GM12878 (cell line): ENCODE measurements around the gene SIKE1. TPM values are rescaled to one million over a fixed set of nuclear protein-coding genes. Genes with fewer than 3 reads are reported as not detected.

Experiments used
- BHLHE40 ChIP-seq, 2 experiments: fragments of 450-650 bp in 1 of 2; IDR thresholded peaks; 2 replicates each; pipeline ENCODE4 v1.6.1; 2011 to 2017; ENCODE audit warnings: low read depth in 2 of 2, borderline replicate concordance in 1 of 2, improper control_type of control experiment in 1 of 2, low read length in 1 of 2, mild to moderate bottlenecking in 1 of 2
- BMI1 ChIP-seq: fragments of 450-650 bp; IDR thresholded peaks from 2 replicates; pipeline ENCODE4 v1.6.1; 2016; ENCODE audit warnings: mild to moderate bottlenecking, moderate library complexity, borderline replicate concordance
- CHD1 ChIP-seq: IDR thresholded peaks from 2 replicates; pipeline ENCODE4 v1.6.1; 2012; ENCODE audit warnings: low read depth, low read length, improper control_type of control experiment
- CREM ChIP-seq: IDR thresholded peaks from 2 replicates; pipeline ENCODE4 v1.6.1; 2014; ENCODE audit warnings: antibody characterized with exemption, low read depth
- EED ChIP-seq: sonication (generic); IDR thresholded peaks from 2 replicates; pipeline ENCODE4 v1.6.1; 2016; ENCODE audit warnings: antibody characterized with exemption, low read depth
- FOXK2 ChIP-seq: fragments of 450-650 bp; IDR thresholded peaks from 2 replicates; pipeline ENCODE4 v1.6.1; 2017; ENCODE audit warnings: mild to moderate bottlenecking, moderate library complexity
- GATAD2B ChIP-seq: fragments of 450-650 bp; conservative IDR thresholded peaks from 2 replicates; pipeline ENCODE4 v1.6.1; 2017; ENCODE audit warnings: low read depth, mild to moderate bottlenecking, moderate library complexity
- HCFC1 ChIP-seq: fragments of 150-350 bp; IDR thresholded peaks from 2 replicates; pipeline ENCODE4 v1.6.1; 2014; ENCODE audit warnings: low read length
- JUNB ChIP-seq: IDR thresholded peaks from 2 replicates; pipeline ENCODE4 v1.6.1; 2016; ENCODE audit warnings: antibody characterized with exemption, mild to moderate bottlenecking
- LARP7 ChIP-seq: fragments of 450-650 bp; IDR thresholded peaks from 2 replicates; pipeline ENCODE4 v1.6.1; 2017; ENCODE audit warnings: mild to moderate bottlenecking
- MXI1 ChIP-seq: fragments of 150-350 bp; IDR thresholded peaks from 2 replicates; pipeline ENCODE4 v1.6.1; 2011; ENCODE audit warnings: low read depth, mild to moderate bottlenecking, inconsistent platforms, low read length, improper control_type of control experiment
- NFIC ChIP-seq: IDR thresholded peaks from 2 replicates; pipeline ENCODE4 v1.6.1; 2012; ENCODE audit warnings: low read depth, mild to moderate bottlenecking, inconsistent platforms, low read length, moderate library complexity
- NRF1 ChIP-seq: conservative IDR thresholded peaks from 2 replicates; pipeline ENCODE4 v1.6.1; 2011; ENCODE audit warnings: mild to moderate bottlenecking, low read depth, low read length, improper control_type of control experiment
- PML ChIP-seq: IDR thresholded peaks from 2 replicates; pipeline ENCODE4 v1.6.1; 2012; ENCODE audit warnings: low read length, inconsistent platforms
- SMARCA5 ChIP-seq: fragments of 450-650 bp; IDR thresholded peaks from 2 replicates; pipeline ENCODE4 v1.6.1; 2017; ENCODE audit warnings: mild to moderate bottlenecking
- SMC3 ChIP-seq: IDR thresholded peaks from 2 replicates; pipeline ENCODE4 v1.6.1; 2011; ENCODE audit warnings: low read length, improper control_type of control experiment, borderline replicate concordance
- SP1 ChIP-seq: IDR thresholded peaks from one replicate; pipeline ENCODE4 v1.6.1; 2011; ENCODE audit warnings: low read depth, low read length
- STAT1 ChIP-seq: fragments of 450-650 bp; conservative IDR thresholded peaks from 2 replicates; pipeline ENCODE4 v1.6.1; 2014; ENCODE audit warnings: antibody characterized with exemption, mild to moderate bottlenecking
- SUPT20H ChIP-seq: IDR thresholded peaks from 2 replicates; pipeline ENCODE4 v1.6.1; 2011; ENCODE audit warnings: low read depth, mild to moderate bottlenecking, low read length, moderate library complexity, borderline replicate concordance; ENCODE audit not compliant: control insufficient read depth
- ZNF24 ChIP-seq: fragments of 450-650 bp; IDR thresholded peaks from 2 replicates; pipeline ENCODE4 v1.6.1; 2017; ENCODE audit warnings: antibody characterized with exemption, mild to moderate bottlenecking
- ZNF622 ChIP-seq: fragments of 450-650 bp; IDR thresholded peaks from 2 replicates; pipeline ENCODE4 v1.6.1; 2017; ENCODE audit warnings: mild to moderate bottlenecking, inconsistent platforms
- ZSCAN29 ChIP-seq: fragments of 450-650 bp; IDR thresholded peaks from 2 replicates; pipeline ENCODE4 v1.6.1; 2017; ENCODE audit warnings: mild to moderate bottlenecking, moderate library complexity
- polyA plus RNA-seq, 11 experiments: library from polyadenylated mRNA; depleted of rRNA in 4 of 11; unstranded in 6 of 11; stranded (reverse) in 5 of 11; fragments of >200 nt; fragmentation: Nextera tagmentation in 4 of 11; fragmentation: Illumina TruSeq in 1 of 11; extraction: Ambion mirVana in 4 of 11; extraction: Trizol in 1 of 11; gene quantifications; 1 replicate in 1 of 11; 2 replicates in 10 of 11; pipeline versions ENCODE4 v1.2.1 to v1.2.3, GENCODE V29; 2011 to 2016; ENCODE audit warnings: inconsistent platforms in 2 of 11, missing spikeins in 2 of 11, low read depth in 1 of 11
- total RNA-seq, 4 experiments: library from RNA; depleted of rRNA in 3 of 4; stranded (reverse); fragments of >200 nt in 3 of 4; fragmentation: Illumina TruSeq in 1 of 4; extraction: Trizol in 1 of 4; gene quantifications; 2 replicates each; pipeline versions ENCODE4 v1.2.1 to v1.2.3, GENCODE V29; 2013 to 2021
- TF ChIP-seq, protein P1 (sequence below): IDR thresholded peaks from 2 replicates; pipeline ENCODE4 v1.6.1; 2011; ENCODE audit warnings: borderline replicate concordance, low read depth, mild to moderate bottlenecking, moderate library complexity, low read length; ENCODE audit not compliant: insufficient read depth, poor library complexity, severe bottlenecking
- TF ChIP-seq, protein P2 (sequence below), 3 experiments: IDR thresholded peaks in 2 of 3; conservative IDR thresholded peaks in 1 of 3; 2 replicates each; pipeline ENCODE4 v1.5.1; 2011; ENCODE audit warnings: low read depth in 3 of 3, low read length in 3 of 3, mild to moderate bottlenecking in 3 of 3, control low read depth in 2 of 3, moderate library complexity in 2 of 3, inconsistent platforms in 1 of 3, mixed read lengths in 1 of 3; ENCODE audit not compliant: control insufficient read depth in 2 of 3, insufficient read depth in 1 of 3; ENCODE audit errors: extremely low read depth in 1 of 3
- TF ChIP-seq, protein P3 (sequence below): IDR thresholded peaks from 2 replicates; pipeline ENCODE4 v1.6.1; 2011; ENCODE audit warnings: low read depth, mild to moderate bottlenecking, low read length, moderate library complexity, borderline replicate concordance; ENCODE audit errors: extremely low read depth
- TF ChIP-seq, protein P4 (sequence below): fragments of 450-650 bp; IDR thresholded peaks from 2 replicates; pipeline ENCODE4 v1.6.1; 2018; ENCODE audit warnings: borderline replicate concordance, mild to moderate bottlenecking; ENCODE audit not compliant: partially characterized antibody

The SIKE1 gene
- total and polyA plus RNA-seq, 10 of the 15 experiments (the other 5 are each of a cell fraction or from before 2014, with no cell fraction given) = 10.4 to 67.0 (median 45.5) TPM

DNA sequence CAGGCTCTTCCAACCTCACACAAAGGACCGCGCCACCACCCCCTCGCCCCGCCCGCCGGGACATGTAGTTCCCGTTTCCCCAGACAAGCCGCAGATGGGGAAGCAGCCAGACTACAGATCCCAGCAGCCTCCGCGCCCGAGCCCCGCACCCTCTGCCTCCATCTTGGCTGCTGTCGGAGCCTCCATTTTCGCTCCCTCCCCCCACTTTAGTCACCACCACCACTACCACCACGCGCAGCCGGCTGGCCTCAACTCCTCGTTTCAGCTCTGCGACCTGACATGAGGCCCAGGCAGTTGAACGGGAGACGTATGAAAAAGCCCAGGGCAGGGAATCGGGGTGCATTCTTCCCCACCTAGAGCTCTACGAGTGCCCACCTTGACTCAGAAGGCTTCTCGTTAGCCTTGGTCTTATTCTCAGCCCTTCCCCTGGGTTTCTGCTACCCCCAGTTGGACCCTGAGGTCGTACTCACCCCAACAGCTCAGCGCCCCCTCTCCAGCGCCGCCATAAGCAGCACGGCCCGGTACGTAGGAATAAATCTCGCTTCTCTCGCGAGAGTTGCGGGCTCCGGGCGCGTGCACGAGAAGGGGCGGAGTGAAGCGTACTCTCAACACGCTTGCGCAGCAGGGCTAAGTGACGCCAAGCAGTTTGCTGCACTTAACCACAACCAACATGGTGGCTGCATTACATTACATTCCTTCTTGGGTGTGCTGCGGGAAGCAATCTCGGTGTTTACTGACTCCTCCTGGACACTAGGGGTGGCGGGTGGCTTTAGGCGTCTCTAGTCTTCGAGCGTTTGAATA is 22.8 kb downstream of the SIKE1 start, which contains the start of gene CSDE1 (continued):
- TF ChIP-seq SMARCA5 = peak; percentile 24; the same call in 1 of the 2 replicates
- TF ChIP-seq NFIC = 0 out of 2 replicates have a peak, but pooled peaks have one; percentile 24
- TF ChIP-seq, protein P1, sequence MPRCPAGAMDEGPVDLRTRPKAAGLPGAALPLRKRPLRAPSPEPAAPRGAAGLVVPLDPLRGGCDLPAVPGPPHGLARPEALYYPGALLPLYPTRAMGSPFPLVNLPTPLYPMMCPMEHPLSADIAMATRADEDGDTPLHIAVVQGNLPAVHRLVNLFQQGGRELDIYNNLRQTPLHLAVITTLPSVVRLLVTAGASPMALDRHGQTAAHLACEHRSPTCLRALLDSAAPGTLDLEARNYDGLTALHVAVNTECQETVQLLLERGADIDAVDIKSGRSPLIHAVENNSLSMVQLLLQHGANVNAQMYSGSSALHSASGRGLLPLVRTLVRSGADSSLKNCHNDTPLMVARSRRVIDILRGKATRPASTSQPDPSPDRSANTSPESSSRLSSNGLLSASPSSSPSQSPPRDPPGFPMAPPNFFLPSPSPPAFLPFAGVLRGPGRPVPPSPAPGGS = no peak
- TF ChIP-seq, protein P2, sequence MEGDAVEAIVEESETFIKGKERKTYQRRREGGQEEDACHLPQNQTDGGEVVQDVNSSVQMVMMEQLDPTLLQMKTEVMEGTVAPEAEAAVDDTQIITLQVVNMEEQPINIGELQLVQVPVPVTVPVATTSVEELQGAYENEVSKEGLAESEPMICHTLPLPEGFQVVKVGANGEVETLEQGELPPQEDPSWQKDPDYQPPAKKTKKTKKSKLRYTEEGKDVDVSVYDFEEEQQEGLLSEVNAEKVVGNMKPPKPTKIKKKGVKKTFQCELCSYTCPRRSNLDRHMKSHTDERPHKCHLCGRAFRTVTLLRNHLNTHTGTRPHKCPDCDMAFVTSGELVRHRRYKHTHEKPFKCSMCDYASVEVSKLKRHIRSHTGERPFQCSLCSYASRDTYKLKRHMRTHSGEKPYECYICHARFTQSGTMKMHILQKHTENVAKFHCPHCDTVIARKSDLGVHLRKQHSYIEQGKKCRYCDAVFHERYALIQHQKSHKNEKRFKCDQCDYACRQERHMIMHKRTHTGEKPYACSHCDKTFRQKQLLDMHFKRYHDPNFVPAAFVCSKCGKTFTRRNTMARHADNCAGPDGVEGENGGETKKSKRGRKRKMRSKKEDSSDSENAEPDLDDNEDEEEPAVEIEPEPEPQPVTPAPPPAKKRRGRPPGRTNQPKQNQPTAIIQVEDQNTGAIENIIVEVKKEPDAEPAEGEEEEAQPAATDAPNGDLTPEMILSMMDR (IDR thresholded peaks at IDR 0.05 in 2 of 3, conservative IDR thresholded peaks at IDR 0.05 in 1 of 3; ENCODE audit: control insufficient read depth in 2 of 3, extremely low read depth in 1 of 3, insufficient read depth in 1 of 3, low read depth in 3 of 3, low read length in 3 of 3) = peak; percentile 10 to 38 (median 28); a peak in 2 of 6 replicates
- peak; percentile 75 for TF ChIP-seq CREM
- TF ChIP-seq GATAD2B = peak; percentile 69
- TF ChIP-seq NRF1 = peak; percentile 92
- TF ChIP-seq BMI1 = no peak
- no peak for TF ChIP-seq SUPT20H
- TF ChIP-seq HCFC1 = peak; percentile 92
- TF ChIP-seq SMC3 = no peak
- no peak for TF ChIP-seq JUNB
- TF ChIP-seq MXI1 = no peak
- TF ChIP-seq BHLHE40 (IDR thresholded peaks at IDR 0.05; ENCODE audit: borderline replicate concordance in 1 of 2, low read depth in 2 of 2, low read length in 1 of 2) = peak; percentile 85 to 92
- TF ChIP-seq ZNF24 = no peak
- 0 out of 2 replicates have a peak, but pooled peaks have one; percentile 3 for TF ChIP-seq EED
- no peak for TF ChIP-seq ZSCAN29
- no peak; the same call in none of the 2 replicates for TF ChIP-seq FOXK2
- peak; percentile 76; the same call in 1 of the 2 replicates for TF ChIP-seq LARP7
- TF ChIP-seq ZNF622 = no peak
- TF ChIP-seq PML = peak; percentile 97
- TF ChIP-seq, protein P3, sequence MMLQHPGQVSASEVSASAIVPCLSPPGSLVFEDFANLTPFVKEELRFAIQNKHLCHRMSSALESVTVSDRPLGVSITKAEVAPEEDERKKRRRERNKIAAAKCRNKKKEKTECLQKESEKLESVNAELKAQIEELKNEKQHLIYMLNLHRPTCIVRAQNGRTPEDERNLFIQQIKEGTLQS = no peak
- TF ChIP-seq STAT1 = no peak
- no peak for TF ChIP-seq SP1
- TF ChIP-seq CHD1 = peak; percentile 26; the same call in 1 of the 2 replicates
- TF ChIP-seq, protein P4, sequence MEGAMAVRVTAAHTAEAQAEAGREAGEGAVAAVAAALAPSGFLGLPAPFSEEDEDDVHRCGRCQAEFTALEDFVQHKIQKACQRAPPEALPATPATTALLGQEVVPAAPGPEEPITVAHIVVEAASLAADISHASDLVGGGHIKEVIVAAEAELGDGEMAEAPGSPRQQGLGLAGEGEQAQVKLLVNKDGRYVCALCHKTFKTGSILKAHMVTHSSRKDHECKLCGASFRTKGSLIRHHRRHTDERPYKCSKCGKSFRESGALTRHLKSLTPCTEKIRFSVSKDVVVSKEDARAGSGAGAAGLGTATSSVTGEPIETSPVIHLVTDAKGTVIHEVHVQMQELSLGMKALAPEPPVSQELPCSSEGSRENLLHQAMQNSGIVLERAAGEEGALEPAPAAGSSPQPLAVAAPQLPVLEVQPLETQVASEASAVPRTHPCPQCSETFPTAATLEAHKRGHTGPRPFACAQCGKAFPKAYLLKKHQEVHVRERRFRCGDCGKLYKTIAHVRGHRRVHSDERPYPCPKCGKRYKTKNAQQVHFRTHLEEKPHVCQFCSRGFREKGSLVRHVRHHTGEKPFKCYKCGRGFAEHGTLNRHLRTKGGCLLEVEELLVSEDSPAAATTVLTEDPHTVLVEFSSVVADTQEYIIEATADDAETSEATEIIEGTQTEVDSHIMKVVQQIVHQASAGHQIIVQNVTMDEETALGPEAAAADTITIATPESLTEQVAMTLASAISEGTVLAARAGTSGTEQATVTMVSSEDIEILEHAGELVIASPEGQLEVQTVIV = no peak
